A549 (cell line): ENCODE data around the gene MAML2.

Experiments
- BHLHE40 ChIP-seq: IDR thresholded peaks from 2 replicates; pipeline ENCODE4 v1.6.1; 2012; ENCODE audit warnings: low read depth, low read length, inconsistent platforms
- CTCF ChIP-seq: fragments of >200 bp; sonication (Bioruptor Twin); formaldehyde crosslinking; IDR thresholded peaks from 3 replicates; pipeline ENCODE4 v1.5.1; 2016
- ESRRA ChIP-seq: fragments of 150-350 bp; IDR thresholded peaks from 2 replicates; pipeline ENCODE4 v1.6.1; 2014; ENCODE audit warnings: mild to moderate bottlenecking, low read length, borderline replicate concordance
- FOSB ChIP-seq: fragments of 250-450 bp; sonication (Bioruptor Pico); IDR thresholded peaks from 2 replicates; pipeline ENCODE4 v1.5.0; 2020; ENCODE audit warnings: mild to moderate bottlenecking, moderate library complexity
- HEYL ChIP-seq: fragments of 250-450 bp; sonication (Bioruptor Pico); IDR thresholded peaks from 2 replicates; pipeline ENCODE4 v1.8.0; 2021; ENCODE audit warnings: mild to moderate bottlenecking, moderate library complexity
- JUN ChIP-seq, 2 experiments: fragments of >200 bp; sonication (Bioruptor Twin); formaldehyde crosslinking; IDR thresholded peaks; 2 replicates in 1 of 2; 3 replicates in 1 of 2; pipeline ENCODE4 v1.6.1; 2016 to 2017
- MAFK ChIP-seq: fragments of 450-650 bp; IDR thresholded peaks from 2 replicates; pipeline ENCODE4 v1.6.1; 2014; ENCODE audit not compliant: partially characterized antibody
- POLR2A ChIP-seq: IDR thresholded peaks from 2 replicates; pipeline ENCODE4 v1.6.1; 2012; ENCODE audit warnings: mild to moderate bottlenecking, low read length
- RAD21 ChIP-seq, 2 experiments: fragments of >200 bp in 1 of 2; sonication (Bioruptor Twin) in 1 of 2; formaldehyde crosslinking in 1 of 2; IDR thresholded peaks in 1 of 2; conservative IDR thresholded peaks in 1 of 2; 2 replicates in 1 of 2; 3 replicates in 1 of 2; pipeline ENCODE4 v1.6.1; 2012 to 2018; ENCODE audit warnings: inconsistent platforms in 1 of 2

- TF ChIP-seq HEYL (CRISPR knock-in tag) (no peak), MAFK (no peak), JUN (IDR thresholded peaks at IDR 0.05) (no peak), FOSB (CRISPR knock-in tag) (no peak), BHLHE40 (no peak), CTCF (no peak), RAD21 (conservative IDR thresholded peaks at IDR 0.05 in 1 of 2, IDR thresholded peaks at IDR 0.05 in 1 of 2) (no peak), ESRRA (no peak), POLR2A (no peak)
These were observed 180.0 kb downstream of the MAML2 start for GRCh38 chr11:96162816-96163499.
